ENCODE results near the gene MS4A10.

- TF ChIP-seq REST (IDR thresholded peaks at IDR 0.05) (no peak), TP53 (CRISPR knock-in tag; IDR thresholded peaks at IDR 0.05) (no peak)
Measured at GRCh38 chr11:60835534-60835846, 50.4 kb downstream of the MS4A10 start.

All from A549 (cell line).